ENCODE measurements around the gene CCNC. TPM values are rescaled to one million over a fixed set of nuclear protein-coding genes. Genes with fewer than 3 reads are reported as not detected.

The CCNC gene

DNA sequence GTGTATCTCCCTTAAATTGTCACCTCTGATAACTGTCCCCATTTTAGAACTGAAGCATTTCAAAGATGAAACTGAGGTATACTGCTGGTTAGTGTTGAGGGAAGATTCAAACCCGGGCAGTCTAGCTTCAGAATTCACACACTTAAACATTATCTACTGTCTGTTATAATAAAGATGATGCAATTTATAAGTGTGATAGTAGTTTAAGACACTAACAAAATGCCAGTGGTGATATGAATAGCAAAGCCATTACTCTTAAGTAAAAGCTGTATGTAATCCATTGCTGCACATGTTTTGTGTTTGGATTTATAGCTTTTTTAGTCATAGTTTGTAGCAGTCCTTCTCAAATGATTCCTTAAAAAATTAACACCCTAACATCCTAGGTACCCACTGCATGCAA lies 73.0 kb downstream of the CCNC start:
- Histone ChIP-seq H2BK120ac (ENCODE audit: low read depth, low read length) (no peak overlapping the region), H4K91ac (ENCODE audit: low read depth, low read length, poor library complexity) (no peak overlapping the region), H3K36me3 (replicated peaks in 1 of 2; ENCODE audit: control insufficient read depth in 2 of 2, insufficient read depth in 2 of 2, low read length in 2 of 2) (peaks cover 0 to 12% of the 10 kb centered on the region in 2 donors), H2AFZ (ENCODE audit: low read length) (no peak overlapping the region), H3K4me2 (ENCODE audit: insufficient read depth, low read length, poor library complexity, severe bottlenecking) (no peak overlapping the region), H2BK15ac (ENCODE audit: low read length) (no peak overlapping the region), H3K4me1 (ENCODE audit: control insufficient read depth in 2 of 2, insufficient read depth in 1 of 2, low read depth in 1 of 2, low read length in 2 of 2) (no peaks in the 10 kb centered on the region), H4K8ac (ENCODE audit: low read depth, low read length) (no peak overlapping the region), H3K4ac (ENCODE audit: low read length) (no peak overlapping the region), H3K27ac (replicated peaks; ENCODE audit: low read length) (no peak overlapping the region), H3K9ac (ENCODE audit: low read depth, low read length, poor library complexity) (no peak overlapping the region), H2BK5ac (ENCODE audit: low read length) (no peak overlapping the region), H3K79me1 (ENCODE audit: low read depth, low read length) (no peaks in the 10 kb centered on the region), H3K18ac (ENCODE audit: low read length) (no peak overlapping the region), H3K4me3 (ENCODE audit: low read length in 2 of 2) (no peak overlapping the region), H3K14ac (ENCODE audit: low read length) (no peak overlapping the region), H2AK5ac (ENCODE audit: low read depth, low read length) (no peak overlapping the region), H3K9me3 (replicated peaks in 1 of 2; ENCODE audit: control insufficient read depth in 2 of 2, insufficient read depth in 1 of 2, low read depth in 1 of 2, low read length in 2 of 2) (no peaks in the 10 kb centered on the region), H3K23ac (ENCODE audit: low read depth, low read length, poor library complexity) (no peak overlapping the region), H3K27me3 (ENCODE audit: control insufficient read depth in 3 of 3, insufficient read depth in 3 of 3, low read depth in 1 of 3, low read length in 3 of 3) (no peaks in the 10 kb centered on the region), H2BK12ac (ENCODE audit: low read length) (no peak overlapping the region)
- no peak for DNase-seq (ENCODE audit: low spot score)
- no CpG with 5 or more reads among the region's 1 CpG for WGBS, 2 donors (ENCODE audit: extremely low coverage in 2 of 2, insufficient read length in 2 of 2, insufficient replicate concordance in 1 of 2)

Small RNA genes lying within 50 kb of the gene (small RNA-seq; reads per million reads assigned to genes)
- gene RF00019 (ENCODE audit: insufficient read depth): not detected

Measured in neuronal stem cell (in vitro differentiated cells).